Activated T-cell treated with anti-CD3 and anti-CD28 coated beads, Interleukin-2, amount 50 U/mL, for 48 hours (primary cell): ENCODE results near the gene ME1.
"Not testable (repeated sequence)": the region's sequence is repeated elsewhere in the genome, so short reads cannot be mapped to it uniquely, and the experiment has no call there.

ENCODE experiments used
- DNase-seq, 2 experiments: peaks; one replicate each; pipeline ENCODE4 v3.0.0-alpha.2; 2020

The ME1 gene

DNA sequence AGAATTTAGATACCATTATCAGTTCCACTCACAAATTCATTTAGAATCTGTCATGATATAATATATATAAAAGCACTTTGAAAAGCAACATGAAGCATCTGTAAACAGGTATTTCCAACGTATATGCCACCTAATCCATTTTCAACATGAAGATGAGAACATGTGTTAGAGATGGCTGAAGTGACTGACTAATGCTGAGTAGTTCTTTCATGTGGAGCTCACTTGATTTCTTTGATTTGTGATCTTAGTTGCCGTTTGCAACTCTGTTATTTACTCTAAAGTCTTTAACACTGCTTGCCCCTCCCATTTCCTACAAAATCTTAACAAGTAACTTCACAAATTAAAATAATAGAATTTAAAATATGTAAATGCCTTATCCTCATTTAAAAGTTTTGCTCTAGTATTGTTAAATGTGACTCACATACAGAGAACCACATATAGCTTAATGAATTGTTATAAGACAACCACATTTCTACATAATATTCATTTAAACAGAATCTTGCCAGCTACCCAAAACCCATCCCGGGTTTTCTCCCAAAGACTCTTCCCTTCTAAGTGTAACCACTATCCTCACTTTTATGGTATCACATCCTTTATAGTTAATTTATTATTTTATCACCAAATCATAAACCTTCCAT lies 78.3 kb downstream of the ME1 start:
- DNase-seq: no peak

DNA sequence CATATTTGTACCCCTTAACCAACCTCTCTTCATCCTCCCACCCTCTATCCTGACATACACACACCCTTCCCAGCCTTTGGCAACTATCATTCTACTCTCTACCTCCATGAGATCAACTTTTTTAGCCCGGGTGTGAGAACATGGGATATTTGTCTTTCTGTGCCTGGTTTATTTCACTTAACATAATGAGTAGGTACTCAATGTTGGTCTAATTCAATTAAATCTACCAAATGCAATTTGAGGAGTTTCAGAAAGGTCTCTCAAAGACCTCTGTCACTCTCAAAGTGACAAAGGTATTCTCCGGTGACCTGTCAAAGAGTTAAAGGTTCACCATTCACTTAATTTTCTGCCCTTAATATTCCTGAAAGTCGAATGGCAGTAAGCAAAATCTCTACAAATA lies 87.7 kb downstream of the ME1 start:
- DNase-seq: no peak

DNA sequence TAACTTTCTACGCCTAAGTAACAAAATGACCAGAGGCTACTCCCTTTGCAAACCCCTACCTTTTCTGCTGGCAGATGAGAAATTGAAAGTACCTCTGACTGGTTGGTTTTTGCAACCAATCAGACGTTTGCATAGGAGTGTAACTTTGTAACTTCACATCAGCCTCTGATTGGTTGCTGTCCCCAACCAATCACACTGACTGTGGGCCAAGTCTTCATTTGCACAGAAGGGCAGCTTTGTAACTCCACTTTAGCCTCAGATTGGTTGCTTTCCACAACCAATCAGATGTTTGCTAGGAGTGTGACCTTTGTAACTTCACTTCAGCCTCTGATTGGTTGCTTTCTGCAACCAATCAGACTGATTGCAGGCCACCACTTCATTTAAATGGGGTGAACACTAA lies 89.1 kb downstream of the ME1 start:
- no peak for DNase-seq

DNA sequence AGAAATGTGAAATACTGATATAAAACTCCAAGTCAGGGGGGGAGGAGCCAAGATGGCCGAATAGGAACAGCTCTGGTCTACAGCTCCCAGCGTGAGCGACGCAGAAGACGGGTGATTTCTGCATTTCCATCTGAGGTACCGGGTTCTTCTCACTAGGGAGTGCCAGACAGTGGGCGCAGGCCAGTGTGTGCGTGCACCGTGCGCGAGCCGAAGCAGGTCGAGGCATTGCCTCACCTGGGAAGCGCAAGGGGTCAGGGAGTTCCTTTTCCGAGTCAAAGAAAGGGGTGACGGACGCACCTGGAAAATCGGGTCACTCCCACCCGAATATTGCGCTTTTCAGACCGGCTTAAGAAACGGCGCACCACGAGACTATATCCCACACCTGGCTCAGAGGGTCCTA lies 96.9 kb downstream of the ME1 start:
- not testable (repeated sequence) for DNase-seq

DNA sequence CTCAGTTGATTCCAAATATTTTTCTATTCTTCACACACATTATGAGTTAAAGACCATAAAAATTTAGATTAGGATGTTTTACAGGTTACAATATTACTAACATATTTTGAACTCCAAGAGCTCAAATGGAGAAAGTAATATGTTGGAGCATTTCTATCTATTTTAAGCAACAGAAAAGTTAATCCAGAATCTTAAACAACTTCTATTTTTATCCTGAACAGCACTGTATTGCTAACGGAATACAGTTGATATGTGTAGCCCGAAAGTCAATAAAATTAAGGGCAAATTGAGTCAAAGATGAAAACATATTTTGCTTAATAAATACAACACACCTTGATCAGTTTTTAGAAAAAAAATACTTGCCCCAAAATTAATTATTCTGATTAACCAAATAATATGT lies 97.4 kb downstream of the ME1 start:
- no peak for DNase-seq

DNA sequence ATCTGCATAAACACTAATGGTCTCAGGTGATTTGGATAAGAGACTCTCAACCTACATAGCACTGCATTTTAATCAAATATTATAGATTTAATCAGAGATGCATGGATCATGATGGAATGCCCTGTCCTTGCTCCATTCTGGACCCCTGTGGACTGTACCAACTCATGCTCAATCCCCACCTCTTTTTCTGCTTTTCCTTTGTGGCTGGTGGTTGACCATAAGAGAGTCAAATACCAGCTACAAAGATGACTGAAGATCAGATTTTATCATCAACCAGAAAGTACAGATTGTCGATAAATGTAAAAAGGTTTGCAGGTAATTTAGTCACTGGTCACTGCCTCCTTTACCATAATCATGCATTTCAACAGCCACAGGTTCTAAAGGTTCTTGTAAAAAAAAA lies 116.2 kb downstream of the ME1 start:
- no peak for DNase-seq

DNA sequence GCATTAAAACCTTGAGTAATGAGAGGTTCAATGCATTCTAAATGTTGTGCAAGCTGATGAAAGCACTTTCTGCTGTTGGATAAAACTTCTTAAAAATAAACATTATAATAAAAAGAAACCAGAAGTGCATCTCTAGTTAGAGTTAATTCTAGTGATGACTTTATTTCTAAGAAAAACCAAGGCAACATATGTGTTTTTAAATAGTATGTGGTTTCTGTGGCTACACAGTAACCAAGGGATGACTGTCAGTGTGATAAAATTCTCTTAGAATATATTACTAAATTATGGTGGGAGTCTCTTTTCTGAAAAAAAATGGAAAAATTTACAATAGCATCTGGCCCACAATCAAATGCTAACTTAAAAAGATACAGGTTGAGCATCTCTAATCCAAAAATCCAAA lies 117.0 kb downstream of the ME1 start:
- no peak for DNase-seq

DNA sequence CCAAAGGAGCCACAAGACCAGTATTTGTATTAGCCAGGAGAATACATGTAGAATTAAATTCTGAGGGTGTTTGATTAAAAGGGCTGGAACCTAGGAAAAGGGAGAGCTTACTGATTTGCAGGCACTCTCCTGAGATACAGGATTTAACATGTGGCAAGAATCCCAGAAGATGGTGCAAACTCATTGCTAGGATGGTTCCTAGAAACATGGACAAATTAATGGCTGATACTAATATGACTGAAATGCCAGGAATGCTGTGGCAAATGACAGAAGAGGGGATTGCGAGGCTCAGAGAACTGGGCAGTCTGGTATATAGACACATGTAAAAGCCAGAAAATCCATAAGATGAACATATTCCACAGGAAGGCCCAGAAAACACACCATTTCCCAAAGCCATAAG lies 119.6 kb downstream of the ME1 start:
- DNase-seq: no peak

DNA sequence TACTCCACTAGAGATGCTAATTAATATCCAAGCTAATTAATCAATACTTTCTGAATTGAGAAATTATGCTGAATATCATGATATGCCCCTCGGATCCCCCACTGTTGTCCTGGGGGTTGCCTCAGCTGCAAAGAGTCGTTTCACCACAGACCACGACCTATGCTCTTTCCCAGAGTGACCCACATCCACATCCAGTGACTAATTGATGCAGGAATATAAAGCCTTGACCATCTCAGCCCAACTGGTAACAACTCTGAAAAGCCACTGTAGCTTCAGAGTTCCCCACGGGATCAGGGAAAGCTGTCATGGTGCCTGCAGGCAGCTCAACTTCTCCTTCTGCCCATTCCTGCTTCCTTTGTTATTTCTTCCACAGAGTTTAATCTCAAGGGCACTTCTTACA lies 120.8 kb downstream of the ME1 start:
- DNase-seq: no peak

DNA sequence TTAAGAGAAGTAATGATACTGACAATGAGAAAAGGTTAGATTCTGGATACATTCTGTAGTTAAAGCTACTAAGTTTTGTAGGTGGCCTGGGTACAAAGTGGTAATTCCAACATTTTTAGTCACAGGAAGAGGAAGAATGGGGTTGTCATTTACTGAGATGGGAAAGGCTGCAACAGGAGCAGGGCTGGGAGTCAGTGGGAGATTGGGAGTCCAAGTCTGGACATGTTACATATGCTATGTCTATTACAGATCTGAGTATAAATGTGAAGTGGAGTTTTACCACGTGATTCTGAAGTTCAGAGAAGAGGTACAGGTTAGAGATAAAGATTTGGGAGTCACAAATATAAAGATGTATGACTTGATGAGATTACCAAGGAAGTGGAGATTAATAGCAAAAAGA lies 121.5 kb downstream of the ME1 start:
- DNase-seq: no peak

DNA sequence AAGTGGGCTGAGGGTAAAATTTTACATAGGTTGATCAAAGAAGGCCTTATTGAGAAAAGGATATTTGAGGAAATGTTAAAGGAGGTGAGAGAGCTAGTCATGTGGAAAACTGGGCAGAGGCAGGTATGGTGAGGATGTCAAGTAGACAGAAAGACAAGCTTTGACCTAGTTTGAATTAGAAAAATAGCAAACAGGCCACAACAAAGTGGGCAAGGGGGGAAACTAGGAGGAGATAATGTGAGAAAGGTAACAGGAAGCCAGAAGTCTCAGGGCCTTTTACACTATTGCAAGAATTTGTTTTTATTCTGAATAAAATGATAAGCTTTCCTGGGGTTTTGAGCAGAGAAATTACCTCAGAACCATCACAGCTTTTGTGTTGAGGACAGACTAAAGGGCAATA lies 122.0 kb downstream of the ME1 start:
- DNase-seq: no peak

DNA sequence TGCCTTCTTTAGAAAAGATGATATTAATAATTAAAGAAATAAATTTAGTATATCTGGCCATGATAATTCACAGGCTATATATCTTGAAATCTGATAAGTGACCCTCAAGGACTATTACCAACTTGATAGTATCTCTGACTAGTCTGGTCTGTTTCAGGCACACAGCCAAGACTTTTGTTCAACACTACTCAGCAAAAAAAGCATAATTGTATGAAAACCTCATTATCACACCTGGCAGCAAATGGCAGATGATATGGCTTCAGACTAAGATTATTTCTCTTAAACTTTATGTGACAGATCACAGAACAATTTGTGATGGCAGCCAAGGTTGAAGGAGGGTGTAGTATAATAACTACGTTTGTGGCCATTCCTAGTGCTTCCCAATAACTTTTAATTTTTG lies 123.0 kb downstream of the ME1 start:
- no peak for DNase-seq

DNA sequence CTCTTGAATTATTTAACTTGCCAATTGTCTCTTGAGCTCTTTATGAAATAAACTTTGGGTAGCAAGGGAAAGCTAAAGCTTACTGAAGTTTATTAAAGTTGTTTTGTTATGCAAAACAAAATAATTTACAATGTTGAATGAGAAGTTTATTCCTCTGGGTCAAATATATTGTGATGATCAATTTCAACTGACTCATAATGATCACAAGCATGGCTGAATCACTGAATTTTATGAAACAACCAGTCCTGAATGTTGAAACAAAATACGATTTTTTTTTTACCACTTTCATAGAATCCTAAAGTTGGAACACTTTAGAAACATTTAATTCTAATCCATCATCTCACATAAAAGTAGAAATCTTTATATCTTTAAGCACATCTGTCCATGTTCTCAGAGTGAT lies 127.4 kb downstream of the ME1 start:
- DNase-seq: no peak

DNA sequence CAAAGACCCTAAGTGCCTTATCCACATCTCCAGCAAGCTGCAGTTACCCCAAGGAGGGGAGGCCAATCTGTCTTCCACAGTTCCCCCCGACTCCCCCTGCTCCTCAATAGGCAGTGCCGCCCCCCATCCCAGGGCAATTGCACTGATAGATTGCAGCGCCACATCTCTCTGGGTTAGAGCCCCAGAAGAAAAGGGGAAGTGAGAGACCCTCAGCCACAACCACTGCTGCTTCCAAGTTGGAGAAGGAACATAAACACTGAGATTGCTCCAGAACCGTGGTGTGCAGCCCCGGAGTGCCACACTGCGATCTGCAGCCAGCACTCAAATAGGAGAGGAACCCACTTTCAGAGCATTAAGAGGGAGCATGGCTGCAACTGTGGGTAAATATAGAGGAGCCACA lies 136.2 kb downstream of the ME1 start:
- no peak for DNase-seq

DNA sequence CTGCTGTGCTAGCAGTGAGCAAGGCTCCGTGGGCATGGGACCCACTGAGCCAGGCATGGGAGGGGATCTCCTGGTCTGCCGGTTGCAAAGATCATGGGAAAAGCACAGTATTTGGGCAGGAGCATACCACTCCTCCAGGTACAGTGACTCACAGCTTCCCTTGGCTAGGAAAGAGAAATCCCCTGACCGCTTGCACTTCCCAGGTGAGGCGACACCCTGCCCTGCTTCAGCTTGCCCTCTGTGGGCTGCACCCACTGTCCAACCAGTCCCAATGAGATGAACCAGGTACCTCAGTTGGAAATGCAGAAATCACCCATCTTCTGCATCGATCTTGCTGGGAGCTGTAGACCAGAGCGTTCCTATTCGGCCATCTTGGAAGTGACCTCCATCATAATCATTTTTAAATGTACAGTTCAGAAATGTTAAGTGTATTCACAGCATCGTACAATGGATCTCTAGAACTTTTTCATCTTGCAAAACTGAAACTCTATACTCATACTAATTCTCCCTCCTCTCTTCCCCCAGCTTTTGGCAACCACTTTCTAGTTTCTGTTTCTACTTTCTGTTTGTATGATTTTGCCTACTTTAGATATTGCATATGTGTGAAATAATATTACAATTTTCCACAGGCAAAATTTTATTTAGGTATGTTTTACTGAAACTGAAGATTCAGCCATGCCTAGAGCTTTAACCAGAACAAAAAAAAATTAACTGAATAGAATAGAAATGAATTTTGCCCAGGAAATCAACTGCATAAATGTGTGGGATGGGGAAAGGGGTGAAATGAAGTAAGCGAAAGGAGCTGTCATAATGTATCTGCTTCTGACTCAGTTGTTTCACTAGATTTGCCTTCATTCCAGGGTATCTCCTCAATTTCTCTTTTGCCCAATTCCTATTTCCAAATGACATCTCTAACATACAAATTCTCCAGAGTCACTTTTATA lies 137.7 kb downstream of the ME1 start:
- DNase-seq: no peak

DNA sequence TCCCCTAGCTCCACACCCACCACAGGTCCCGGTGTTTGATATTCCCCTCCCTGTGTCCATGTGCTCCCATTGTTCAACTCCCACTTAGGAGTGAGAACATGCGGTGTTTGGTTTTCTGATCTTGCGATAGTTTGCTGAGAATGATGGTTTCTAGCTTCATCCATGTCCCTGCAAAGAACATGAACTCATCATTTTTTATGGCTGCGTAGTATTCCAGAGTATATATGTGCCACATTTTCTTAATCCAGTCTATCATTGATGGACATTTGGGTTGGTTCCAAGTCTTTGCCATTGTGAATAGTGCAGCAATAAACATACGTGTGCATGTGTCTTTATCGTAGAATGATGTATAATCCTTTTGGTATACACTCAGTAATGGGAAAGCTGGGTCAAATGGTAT lies 143.6 kb downstream of the ME1 start:
- not testable (repeated sequence) for DNase-seq

DNA sequence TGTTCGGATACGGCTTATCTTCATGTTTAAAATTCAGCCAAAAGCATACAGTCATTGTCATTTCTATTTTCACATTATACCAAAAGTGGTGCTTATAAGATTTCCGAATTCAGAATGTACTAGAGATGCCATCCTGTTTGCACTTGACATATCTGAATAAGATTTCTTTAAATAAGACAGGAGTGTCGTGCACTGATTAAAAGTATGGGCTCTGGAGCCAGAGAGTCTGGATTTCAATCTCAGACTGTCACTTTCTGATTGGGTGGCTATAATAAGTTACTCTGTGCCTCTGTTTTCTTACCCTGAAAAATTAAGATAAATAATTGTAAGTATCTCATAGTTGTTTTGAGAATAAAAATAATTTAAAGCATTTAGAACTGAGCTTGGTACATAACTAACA lies 144.9 kb downstream of the ME1 start:
- DNase-seq: no peak

DNA sequence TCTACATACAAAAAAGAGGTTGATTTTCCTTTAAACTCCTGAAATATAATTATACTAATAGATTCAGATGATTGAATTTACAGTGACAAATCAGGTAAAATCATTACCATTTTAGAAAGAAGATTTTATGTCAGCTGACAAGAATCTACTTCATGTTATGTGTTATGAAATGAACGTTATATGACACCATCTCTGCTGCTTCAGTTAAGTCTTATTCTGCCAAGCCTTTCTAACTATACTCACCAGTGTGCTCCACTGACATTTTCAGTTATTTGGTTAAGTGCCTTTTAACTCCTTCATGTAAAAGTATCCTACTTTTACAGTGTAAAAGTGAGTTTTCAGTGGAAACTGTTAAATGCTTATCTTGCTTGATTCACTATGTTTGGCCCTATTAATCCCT lies 157.3 kb downstream of the ME1 start:
- no peak for DNase-seq

DNA sequence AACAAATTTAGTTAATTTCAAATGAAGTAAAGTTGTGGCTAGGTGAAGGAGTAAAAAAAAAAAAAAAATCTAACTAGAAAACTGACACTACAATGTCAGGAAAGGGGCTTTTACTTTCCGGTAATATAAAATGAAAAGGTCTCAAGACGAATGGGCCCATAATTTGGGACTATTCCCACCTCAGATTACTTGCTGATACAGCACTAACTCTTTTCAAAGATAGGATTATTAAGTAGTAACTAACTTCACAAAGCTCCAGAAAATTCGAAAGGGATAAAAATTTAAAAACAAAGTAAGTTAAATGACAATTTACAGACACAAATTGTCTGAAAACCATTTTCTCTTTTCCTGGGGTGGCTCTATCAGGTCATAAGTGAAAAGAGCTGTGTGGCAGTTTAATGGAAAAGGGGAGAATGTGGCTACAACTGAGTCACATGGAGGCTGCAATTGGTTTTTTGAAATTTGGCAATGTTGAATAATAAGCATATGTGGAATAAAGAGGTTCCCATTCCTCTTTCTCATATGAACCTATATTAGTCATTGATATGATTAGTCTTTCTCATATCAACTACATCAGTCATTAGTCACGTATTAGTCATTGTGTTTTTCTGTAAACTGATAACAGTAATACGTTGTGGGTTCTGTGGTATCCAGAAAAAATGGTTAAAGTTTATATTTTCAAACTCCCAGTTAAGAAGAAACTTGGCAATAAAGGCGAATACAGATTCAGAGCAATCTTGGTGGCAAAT lies 159.7 kb downstream of the ME1 start:
- no peak for DNase-seq

DNA sequence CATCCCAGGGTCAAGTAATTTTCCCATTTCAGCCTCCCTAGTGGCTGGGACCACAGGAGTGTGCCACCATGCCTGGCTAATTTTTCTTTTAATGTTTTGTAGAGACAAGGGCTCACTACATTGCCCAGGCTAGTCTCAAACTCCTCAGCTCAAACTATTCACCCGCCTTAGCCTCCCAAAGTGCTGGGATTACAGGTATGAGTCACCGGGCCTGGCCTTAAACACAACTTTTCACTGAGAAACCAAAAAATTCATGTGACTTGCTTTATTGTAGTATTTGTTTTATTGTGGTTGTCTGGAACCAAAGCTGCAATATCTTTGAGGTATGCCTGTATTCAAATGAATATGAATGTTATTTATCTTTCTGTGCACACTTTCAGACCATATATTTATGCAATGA lies 165.5 kb downstream of the ME1 start:
- no peak for DNase-seq

DNA sequence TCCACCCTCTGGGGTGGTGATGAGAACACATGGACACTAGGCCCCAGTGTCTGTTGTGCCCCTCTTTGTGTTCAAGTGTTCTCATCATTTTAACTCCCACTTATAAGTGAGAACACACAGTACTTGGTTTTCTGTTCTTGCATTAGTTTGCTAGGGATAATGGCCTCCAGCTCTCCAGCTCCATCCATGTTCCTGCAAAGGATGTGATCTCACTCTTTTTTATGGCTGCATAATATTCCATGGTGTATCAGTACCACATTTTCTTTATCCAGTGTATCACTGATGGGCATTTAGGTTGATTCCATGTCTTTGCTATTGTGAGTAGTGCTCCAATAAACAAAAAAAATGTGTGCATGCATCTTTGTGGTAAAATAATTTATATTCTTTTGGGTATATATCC lies 170.3 kb downstream of the ME1 start:
- no peak for DNase-seq

DNA sequence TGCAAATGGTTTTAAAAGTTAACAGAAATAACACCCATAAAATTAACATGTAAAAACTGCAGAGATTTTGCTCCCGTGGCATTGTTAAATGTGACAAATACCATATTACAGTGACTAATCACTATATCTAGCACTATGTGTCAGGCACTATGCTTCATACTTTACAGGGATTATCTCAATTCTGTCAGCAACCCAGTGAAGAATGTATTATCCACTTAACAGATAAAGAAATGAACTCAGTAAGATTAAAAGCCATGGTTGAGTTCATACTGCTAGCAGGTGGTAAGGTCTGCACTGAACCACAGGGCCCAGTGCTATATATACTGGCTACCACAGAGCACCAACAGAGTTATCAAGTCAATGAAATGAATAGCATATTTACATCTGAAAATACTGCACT lies 172.3 kb downstream of the ME1 start:
- DNase-seq: no peak

DNA sequence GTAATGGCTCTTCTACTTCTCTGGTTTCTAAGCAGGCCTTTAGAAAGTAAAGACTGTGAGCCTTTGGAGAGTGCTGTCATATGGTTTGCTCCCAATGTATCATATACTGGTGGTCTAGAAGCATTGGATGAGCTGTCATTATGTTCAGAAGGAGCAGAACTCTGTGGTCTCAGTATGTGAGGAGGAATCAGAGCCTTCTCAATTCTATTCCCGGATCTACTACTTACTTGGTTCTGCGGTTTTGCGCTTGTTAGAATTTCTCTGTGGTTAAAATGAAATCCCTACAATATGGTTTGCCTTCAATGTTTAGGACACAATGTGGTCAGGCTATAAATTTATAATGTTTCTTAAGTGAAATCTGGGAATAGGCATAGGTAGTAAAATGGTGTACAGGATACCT lies 173.1 kb downstream of the ME1 start:
- DNase-seq: no peak

DNA sequence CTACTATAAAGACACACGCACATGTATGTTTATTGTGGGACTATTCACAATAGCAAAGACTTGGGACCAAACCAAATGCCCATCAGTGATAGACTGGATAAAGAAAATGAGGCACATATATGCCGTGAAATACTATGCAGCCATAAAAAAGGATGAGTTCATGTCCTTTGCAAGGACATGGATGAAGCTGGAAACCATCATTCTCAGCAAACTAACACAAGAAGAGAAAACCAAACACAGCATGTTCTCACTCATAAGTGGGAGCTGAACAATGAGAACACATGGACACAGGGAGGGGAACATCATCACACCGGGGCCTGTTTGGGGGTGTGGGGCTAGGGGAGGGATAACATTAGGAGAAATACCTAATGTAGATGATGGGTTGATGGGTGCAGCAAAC lies 174.1 kb downstream of the ME1 start:
- DNase-seq: not testable (repeated sequence)
